Gastrocnemius medialis (tissue), 4 donors: Measurements from ENCODE around the gene DMD.

ENCODE experiments used
- CTCF ChIP-seq, 5 experiments: fragments of 450-650 bp in 3 of 5; fragments of 200-600 bp in 2 of 5; sonication (generic) in 2 of 5; IDR thresholded peaks in 4 of 5; conservative IDR thresholded peaks in 1 of 5; 1 replicate in 4 of 5; 2 replicates in 1 of 5; pipeline ENCODE4 v1.5.1; 2016 to 2019; ENCODE audit warnings: antibody characterized with exemption in 5 of 5, mild to moderate bottlenecking in 3 of 5, moderate library complexity in 3 of 5
- POLR2A ChIP-seq, 2 donors: fragments of 450-650 bp; IDR thresholded peaks; one replicate each; pipeline ENCODE4 v1.6.1; 2017; ENCODE audit warnings: antibody characterized with exemption in 2 of 2, mild to moderate bottlenecking in 2 of 2, moderate library complexity in 2 of 2

- TF ChIP-seq CTCF (IDR thresholded peaks at IDR 0.05 in 4 of 5, conservative IDR thresholded peaks at IDR 0.05 in 1 of 5) = no peak
- TF ChIP-seq POLR2A (IDR thresholded peaks at IDR 0.05) = no peak
Measured at GRCh38 chrX:31255310-31256033, 1955.9 kb downstream of the DMD start.
